ENCODE measurements around the gene STEAP2. TPM values are rescaled to one million over a fixed set of nuclear protein-coding genes. Genes with fewer than 3 reads are reported as not detected.

The STEAP2 gene
- total RNA-seq, 1 donor from 2014 or later: 3.3 TPM

DNA sequence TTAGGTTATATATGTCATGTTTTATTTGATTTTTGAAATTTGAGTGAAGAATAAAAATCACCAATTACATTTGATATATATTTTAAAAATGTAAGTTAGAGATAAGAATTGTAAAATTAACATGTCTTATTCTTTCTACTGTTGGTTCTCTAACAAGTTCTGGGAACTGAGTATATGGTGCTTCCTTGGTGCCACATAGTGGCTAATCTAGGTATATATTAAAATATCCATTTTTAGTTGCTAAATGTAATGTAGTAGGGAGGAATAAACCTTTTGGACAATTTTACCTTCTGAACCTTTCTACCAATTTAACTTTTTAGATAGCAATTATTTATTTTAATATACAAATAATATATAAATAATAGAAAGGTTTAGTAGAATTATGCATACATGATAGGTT is 50.9 kb downstream of the STEAP2 start:
- H3K36me3 Mint-ChIP-seq: no peaks in the 10 kb centered on the region
- no peak overlapping the region for H3K4me3 Mint-ChIP-seq
- H3K9me3 Mint-ChIP-seq: no peaks in the 10 kb centered on the region
- TF ChIP-seq, protein P1, sequence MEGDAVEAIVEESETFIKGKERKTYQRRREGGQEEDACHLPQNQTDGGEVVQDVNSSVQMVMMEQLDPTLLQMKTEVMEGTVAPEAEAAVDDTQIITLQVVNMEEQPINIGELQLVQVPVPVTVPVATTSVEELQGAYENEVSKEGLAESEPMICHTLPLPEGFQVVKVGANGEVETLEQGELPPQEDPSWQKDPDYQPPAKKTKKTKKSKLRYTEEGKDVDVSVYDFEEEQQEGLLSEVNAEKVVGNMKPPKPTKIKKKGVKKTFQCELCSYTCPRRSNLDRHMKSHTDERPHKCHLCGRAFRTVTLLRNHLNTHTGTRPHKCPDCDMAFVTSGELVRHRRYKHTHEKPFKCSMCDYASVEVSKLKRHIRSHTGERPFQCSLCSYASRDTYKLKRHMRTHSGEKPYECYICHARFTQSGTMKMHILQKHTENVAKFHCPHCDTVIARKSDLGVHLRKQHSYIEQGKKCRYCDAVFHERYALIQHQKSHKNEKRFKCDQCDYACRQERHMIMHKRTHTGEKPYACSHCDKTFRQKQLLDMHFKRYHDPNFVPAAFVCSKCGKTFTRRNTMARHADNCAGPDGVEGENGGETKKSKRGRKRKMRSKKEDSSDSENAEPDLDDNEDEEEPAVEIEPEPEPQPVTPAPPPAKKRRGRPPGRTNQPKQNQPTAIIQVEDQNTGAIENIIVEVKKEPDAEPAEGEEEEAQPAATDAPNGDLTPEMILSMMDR (conservative IDR thresholded peaks at IDR 0.05): peak; percentile 76
- no peak overlapping the region for H3K27ac Mint-ChIP-seq
- H3K27me3 Mint-ChIP-seq: no peaks in the 10 kb centered on the region
- H3K4me1 Mint-ChIP-seq (ENCODE audit: unreplicated experiment): no peaks in the 10 kb centered on the region
- no peak for DNase-seq (ENCODE audit: extremely low spot score, unreplicated experiment)

DNA sequence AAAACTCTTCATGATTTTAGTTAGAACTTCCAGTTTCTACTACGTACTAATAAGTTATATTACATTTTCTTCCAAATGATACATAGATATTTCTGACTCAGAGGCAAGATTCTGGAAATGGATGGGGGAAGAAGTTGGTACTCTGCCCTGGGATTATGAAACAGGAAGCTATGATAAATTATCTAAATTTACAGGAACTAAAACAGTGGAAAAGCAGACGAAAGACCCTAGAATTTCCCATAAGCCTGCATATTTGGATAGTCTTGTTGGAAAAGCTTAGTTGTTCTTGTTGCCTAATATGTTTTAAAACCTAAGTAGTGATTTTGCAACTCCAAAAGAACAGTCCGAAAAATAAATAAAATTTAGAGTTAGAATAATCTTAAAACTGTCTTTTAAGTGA is 55.3 kb downstream of the STEAP2 start:
- TF ChIP-seq, protein P1 (conservative IDR thresholded peaks at IDR 0.05): no peak
- no peak for DNase-seq (ENCODE audit: extremely low spot score, unreplicated experiment)
- Mint-ChIP-seq H3K27me3 (no peaks in the 10 kb centered on the region), H3K4me1 (ENCODE audit: unreplicated experiment) (peaks cover 4% of the 10 kb centered on the region), H3K36me3 (no peaks in the 10 kb centered on the region), H3K9me3 (peaks cover 4% of the 10 kb centered on the region), H3K27ac (no peak overlapping the region), H3K4me3 (no peak overlapping the region)

DNA sequence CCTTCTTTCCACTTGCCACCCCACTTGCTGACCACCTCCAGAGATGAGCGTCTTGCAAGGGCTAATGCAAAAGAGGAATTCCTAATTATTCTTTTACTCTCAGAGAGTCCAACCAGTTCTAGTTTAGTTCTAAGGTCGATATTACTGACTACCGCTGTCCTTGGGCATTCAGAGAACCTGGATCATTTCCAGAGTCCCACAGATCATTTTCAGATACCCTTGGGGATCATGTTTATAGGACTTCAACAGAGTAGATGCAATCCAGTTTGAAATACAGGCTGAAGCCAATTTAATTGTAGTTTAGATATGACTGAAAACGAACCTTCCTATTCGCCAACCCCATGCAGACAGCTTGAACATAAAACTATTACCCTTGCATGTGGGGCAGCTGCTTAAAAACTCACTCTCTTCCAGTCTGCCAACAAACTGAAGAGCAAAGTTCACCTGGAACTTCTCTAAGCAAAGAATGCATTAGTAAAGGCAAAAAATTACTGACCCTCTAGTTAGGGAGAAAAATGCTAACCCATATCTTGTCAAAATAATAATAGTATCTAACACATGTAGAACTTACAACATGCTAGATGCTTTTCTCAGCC is 55.8 kb downstream of the STEAP2 start:
- TF ChIP-seq, protein P1 (conservative IDR thresholded peaks at IDR 0.05): no peak
- no peaks in the 10 kb centered on the region for H3K27me3 Mint-ChIP-seq
- peaks cover 4% of the 10 kb centered on the region for H3K4me1 Mint-ChIP-seq (ENCODE audit: unreplicated experiment)
- no peak overlapping the region for H3K4me3 Mint-ChIP-seq
- H3K36me3 Mint-ChIP-seq: no peaks in the 10 kb centered on the region
- H3K9me3 Mint-ChIP-seq: peaks cover 4% of the 10 kb centered on the region
- DNase-seq (ENCODE audit: extremely low spot score, unreplicated experiment): no peak
- H3K27ac Mint-ChIP-seq: no peak overlapping the region

DNA sequence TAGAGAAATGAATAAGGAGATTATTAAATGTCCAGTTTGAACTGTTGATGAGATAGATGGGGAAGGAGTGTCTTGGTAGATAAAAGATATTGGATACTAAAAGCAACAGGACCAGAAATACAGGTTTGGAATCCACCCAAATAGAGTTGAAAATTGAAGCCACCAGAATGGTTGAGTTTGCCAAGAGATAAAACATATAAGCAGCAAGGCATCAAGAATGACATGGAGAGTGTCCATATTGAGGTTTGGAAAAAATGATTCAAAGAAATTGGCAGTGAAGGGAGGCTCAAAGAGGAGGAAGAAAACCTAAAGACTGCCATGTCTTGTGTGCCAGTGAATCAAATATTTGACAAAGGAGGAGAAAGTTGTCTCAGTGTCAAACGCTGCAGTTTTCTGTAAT is 57.6 kb downstream of the STEAP2 start:
- Mint-ChIP-seq H3K4me3 (peak overlapping the region; percentile 70), H3K9me3 (peaks cover 4% of the 10 kb centered on the region), H3K4me1 (ENCODE audit: unreplicated experiment) (peaks cover 4% of the 10 kb centered on the region), H3K27ac (peak overlapping the region; percentile 86), H3K36me3 (no peaks in the 10 kb centered on the region), H3K27me3 (no peaks in the 10 kb centered on the region)
- no peak for DNase-seq (ENCODE audit: extremely low spot score, unreplicated experiment)
- TF ChIP-seq, protein P1 (conservative IDR thresholded peaks at IDR 0.05): no peak

DNA sequence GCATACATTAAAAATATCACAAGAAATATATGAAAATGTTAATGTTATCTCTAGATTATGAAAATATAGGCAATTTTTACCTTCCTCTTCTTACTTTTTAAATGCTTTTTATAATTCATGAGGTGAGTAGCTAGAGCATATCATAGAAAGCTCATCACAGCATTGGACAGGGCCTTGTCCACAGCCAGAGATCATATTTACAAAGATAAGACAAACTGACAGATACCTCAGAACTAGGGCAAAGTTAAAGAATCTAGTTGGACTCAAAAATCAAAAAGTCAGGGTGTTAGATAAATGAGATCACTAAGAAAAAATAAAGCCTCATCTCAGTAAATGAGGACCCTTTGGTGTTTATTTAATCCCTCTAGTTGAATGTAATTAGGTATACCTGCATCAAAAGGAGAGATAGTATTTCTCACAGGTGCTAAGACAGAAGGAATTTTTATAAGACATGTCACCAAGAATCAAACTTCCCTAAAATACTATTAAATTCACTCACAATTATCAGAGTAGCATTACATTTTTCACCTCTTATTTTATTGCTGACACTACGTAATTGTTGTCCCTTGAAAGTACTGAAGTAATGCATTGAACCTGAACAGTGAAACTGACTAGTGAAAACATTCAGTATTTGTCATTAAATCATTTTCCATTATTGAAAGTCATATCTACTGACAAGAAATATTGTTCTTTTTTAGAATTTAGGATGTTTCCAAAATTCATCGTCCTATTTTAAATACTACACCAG is 59.1 kb downstream of the STEAP2 start:
- no peaks in the 10 kb centered on the region for H3K36me3 Mint-ChIP-seq
- peaks cover 4% of the 10 kb centered on the region for H3K9me3 Mint-ChIP-seq
- TF ChIP-seq, protein P1 (conservative IDR thresholded peaks at IDR 0.05): no peak
- H3K4me3 Mint-ChIP-seq: peak overlapping the region; percentile 6
- peaks cover 4% of the 10 kb centered on the region for H3K4me1 Mint-ChIP-seq (ENCODE audit: unreplicated experiment)
- no peak overlapping the region for H3K27ac Mint-ChIP-seq
- DNase-seq (ENCODE audit: extremely low spot score, unreplicated experiment): no peak
- no peaks in the 10 kb centered on the region for H3K27me3 Mint-ChIP-seq

Data from type B pancreatic cell (in vitro differentiated cells).